Stimulated activated CD4-positive, alpha-beta T cell treated with anti-CD3 and anti-CD28 coated beads, TNF-alpha, amount 100 ng/mL, for 24 hours (primary cell): ENCODE measurements around the gene ZSWIM8.
"Not testable (repeated sequence)": the region's sequence is repeated elsewhere in the genome, so short reads cannot be mapped to it uniquely, and the experiment has no call there.

Experiments used
- DNase-seq, 3 experiments: peaks; one replicate each; pipeline ENCODE4 v3.0.0-alpha.2; 2020; ENCODE audit warnings: low read depth in 3 of 3

The ZSWIM8 gene

GRCh38 chr10:73785211-73785720, at the start of gene ZSWIM8:
Gene ZSWIM8 (plus strand): TSS chr10:73785606. CDS start chr10:73785879, 273 bp downstream.
- peak; percentile 68 to 80 (median 71) for DNase-seq

GRCh38 chr10:73740501-73741254, 44.7 kb upstream of the ZSWIM8 start:
- DNase-seq = not testable (repeated sequence)

GRCh38 chr10:73742454-73742734, 43.0 kb upstream of the ZSWIM8 start:
- DNase-seq = no peak

GRCh38 chr10:73743327-73743904, 42.0 kb upstream of the ZSWIM8 start:
- DNase-seq = no peak

- DNase-seq = peak; percentile 91 to 94 (median 92)
These were observed 41.3 kb upstream of the ZSWIM8 start, which contains the start of gene SEC24C for GRCh38 chr10:73743905-73744663. Gene SEC24C (plus strand): TSS chr10:73744372. CDS start chr10:73746833, 2,461 bp downstream.

- DNase-seq = peak; percentile 28 to 57 (median 42)
These were observed 40.8 kb upstream of the ZSWIM8 start for GRCh38 chr10:73744664-73744975.

GRCh38 chr10:73746721-73747120, 38.7 kb upstream of the ZSWIM8 start:
- no peak for DNase-seq

- no peak for DNase-seq
These were observed 34.6 kb upstream of the ZSWIM8 start for GRCh38 chr10:73750819-73751218.

GRCh38 chr10:73756183-73756582, 29.2 kb upstream of the ZSWIM8 start:
- no peak for DNase-seq

- no peak for DNase-seq
These were observed 26.5 kb upstream of the ZSWIM8 start for GRCh38 chr10:73758704-73759511.

GRCh38 chr10:73759512-73760115, 25.8 kb upstream of the ZSWIM8 start:
- no peak for DNase-seq

- no peak for DNase-seq
These were observed 23.6 kb upstream of the ZSWIM8 start for GRCh38 chr10:73761781-73762180.

GRCh38 chr10:73762915-73763314, 22.5 kb upstream of the ZSWIM8 start:
- no peak for DNase-seq

- no peak for DNase-seq
These were observed 22.1 kb upstream of the ZSWIM8 start for GRCh38 chr10:73763343-73763742.

- no peak for DNase-seq
These were observed 20.3 kb upstream of the ZSWIM8 start for GRCh38 chr10:73765066-73765465.

GRCh38 chr10:73768881-73769280, 16.5 kb upstream of the ZSWIM8 start:
- peak in 2 of 3 experiments; percentile 39 to 57 for DNase-seq

- DNase-seq = no peak
These were observed 16.0 kb upstream of the ZSWIM8 start for GRCh38 chr10:73769396-73769795.

GRCh38 chr10:73771722-73772280, 13.6 kb upstream of the ZSWIM8 start:
- peak; percentile 52 to 80 (median 60) for DNase-seq

- DNase-seq = peak; percentile 43 to 82 (median 52)
These were observed 12.9 kb upstream of the ZSWIM8 start for GRCh38 chr10:73772281-73773151.
